SK-N-SH (cell line): Measurements from ENCODE around the gene EAF1. TPM values are rescaled to one million over a fixed set of nuclear protein-coding genes. Genes with fewer than 3 reads are reported as not detected.

Source experiments
- CTCF ChIA-PET: fragments of 300-600, 350-600 bp; formaldehyde crosslinking; extraction: SDS; loops from one replicate; lab custom pipeline; 2021; lab: Yijun Ruan, JAX
- POLR2A ChIA-PET: fragments of 350-600 bp; sonication (Branson Sonifier 250); formaldehyde crosslinking; extraction: SDS; loops from one replicate; lab custom pipeline; 2020; ENCODE audit warnings: antibody characterized with exemption, inconsistent platforms; lab: Yijun Ruan, JAX
- DNase-seq: peaks from one replicate; pipeline ENCODE4 v3.0.0; 2012
- H2AFZ ChIP-seq: fragments of 200-600 bp; sonication (generic); 2 replicates; pipeline ENCODE4 v1.8.1; 2016; ENCODE audit warnings: antibody characterized with exemption, mild to moderate bottlenecking, low read depth
- H3F3A ChIP-seq: fragments of 200-600 bp; sonication (generic); replicated peaks from 2 replicates; pipeline ENCODE3; 2016; ENCODE audit warnings: antibody characterized with exemption, mild to moderate bottlenecking; ENCODE audit not compliant: insufficient read depth
- H3K27ac ChIP-seq, 2 experiments: fragments of 200-500 bp in 1 of 2; fragments of 200-600 bp in 1 of 2; sonication (Bioruptor generic) in 1 of 2; sonication (generic), shearing (Covaris generic) in 1 of 2; 2 replicates each; pipeline versions ENCODE4 v1.5.1 to v1.6.1; 2014 to 2016; ENCODE audit warnings: low read depth in 2 of 2, inconsistent platforms in 1 of 2, low read length in 1 of 2, mild to moderate bottlenecking in 1 of 2, mixed read lengths in 1 of 2
- H3K27me3 ChIP-seq: fragments of 200-600 bp; sonication (generic), shearing (Covaris generic); 2 replicates; pipeline ENCODE4 v1.6.1; 2016; ENCODE audit warnings: mixed run types; ENCODE audit not compliant: insufficient read depth
- H3K36me3 ChIP-seq, 2 experiments: fragments of 200-500 bp in 1 of 2; fragments of 200-600 bp in 1 of 2; sonication (Bioruptor generic) in 1 of 2; sonication (generic) in 1 of 2; replicated peaks in 1 of 2; 2 replicates each; pipeline versions ENCODE3 to v1.5.1; 2014 to 2016; ENCODE audit warnings: low read length in 1 of 2, mild to moderate bottlenecking in 1 of 2; ENCODE audit not compliant: insufficient read depth in 2 of 2, control insufficient read depth in 1 of 2
- H3K4me1 ChIP-seq, 2 experiments: fragments of 200-500 bp in 1 of 2; fragments of 200-600 bp in 1 of 2; sonication (Bioruptor generic) in 1 of 2; sonication (generic), shearing (Covaris generic) in 1 of 2; 2 replicates each; pipeline versions ENCODE4 v1.5.1 to v1.6.1; 2014 to 2016; ENCODE audit warnings: low read depth in 1 of 2, low read length in 1 of 2, mixed run types in 1 of 2; ENCODE audit not compliant: insufficient read depth in 2 of 2, control insufficient read depth in 1 of 2
- H3K4me2 ChIP-seq: fragments of 200-600 bp; sonication (generic), shearing (Covaris generic); 2 replicates; pipeline ENCODE4 v1.6.1; 2017; ENCODE audit warnings: mixed run types
- H3K4me3 ChIP-seq, 2 experiments: fragments of 200-500 bp in 1 of 2; fragments of 200-600 bp in 1 of 2; sonication (Bioruptor generic) in 1 of 2; sonication (generic), shearing (Covaris generic) in 1 of 2; 2 replicates each; pipeline versions ENCODE4 v1.5.1 to v1.8.1; 2014 to 2016; ENCODE audit warnings: low read depth in 2 of 2, inconsistent platforms in 1 of 2, low read length in 1 of 2, mild to moderate bottlenecking in 1 of 2, mixed read lengths in 1 of 2, moderate library complexity in 1 of 2
- H3K79me2 ChIP-seq: fragments of 200-600 bp; sonication (generic); 2 replicates; pipeline ENCODE4 v1.8.1; 2017; ENCODE audit warnings: mild to moderate bottlenecking; ENCODE audit not compliant: insufficient read depth
- H3K9ac ChIP-seq: fragments of 200-600 bp; sonication (generic); 2 replicates; pipeline ENCODE4 v1.6.1; 2017; ENCODE audit warnings: mixed run types
- H3K9me2 ChIP-seq: fragments of 200-600 bp; sonication (generic); 2 replicates; pipeline ENCODE4 v1.6.1; 2017; ENCODE audit warnings: mixed run types
- H3K9me3 ChIP-seq: fragments of 200-600 bp; sonication (generic); 2 replicates; pipeline ENCODE4 v1.6.1; 2017; ENCODE audit warnings: mixed run types, mild to moderate bottlenecking, moderate library complexity
- H4K20me1 ChIP-seq: fragments of 200-600 bp; sonication (generic); 2 replicates; pipeline ENCODE4 v1.6.1; 2017; ENCODE audit warnings: mild to moderate bottlenecking, mixed run types; ENCODE audit not compliant: insufficient read depth
- CHD2 ChIP-seq: fragments of 150-350 bp; IDR thresholded peaks from 2 replicates; pipeline ENCODE4 v1.6.1; 2018; ENCODE audit warnings: low read length; ENCODE audit not compliant: partially characterized antibody
- CTCF ChIP-seq: fragments of 200-600 bp; sonication (generic); IDR thresholded peaks from 2 replicates; pipeline ENCODE4 v1.6.1; 2017; ENCODE audit warnings: antibody characterized with exemption, mild to moderate bottlenecking, moderate library complexity
- ELF1 ChIP-seq: IDR thresholded peaks from 2 replicates; pipeline ENCODE4 v1.4.0; 2012
- FOSL2 ChIP-seq: IDR thresholded peaks from 2 replicates; pipeline ENCODE4 v1.4.0; 2012; ENCODE audit warnings: low read depth, mild to moderate bottlenecking, moderate library complexity, borderline replicate concordance
- GABPA ChIP-seq: IDR thresholded peaks from 2 replicates; pipeline ENCODE4 v1.4.0; 2012; ENCODE audit warnings: low read depth, mild to moderate bottlenecking
- GATA2 ChIP-seq: sonication (generic); formaldehyde crosslinking; IDR thresholded peaks from 2 replicates; pipeline ENCODE4 v1.5.0; 2020; ENCODE audit warnings: mild to moderate bottlenecking, missing genetic modification reagents
- RAD21 ChIP-seq: IDR thresholded peaks from 2 replicates; pipeline ENCODE4 v1.6.1; 2012; ENCODE audit warnings: mild to moderate bottlenecking, low read length
- RCOR1 ChIP-seq: fragments of 150-350 bp; IDR thresholded peaks from 2 replicates; pipeline ENCODE4 v1.6.1; 2017; ENCODE audit warnings: antibody characterized with exemption, low read length
- SIN3A ChIP-seq: IDR thresholded peaks from 2 replicates; pipeline ENCODE4 v1.6.1; 2012; ENCODE audit warnings: low read depth, mild to moderate bottlenecking, low read length, moderate library complexity, borderline replicate concordance
- TAF1 ChIP-seq: IDR thresholded peaks from 2 replicates; pipeline ENCODE4 v1.6.1; 2012; ENCODE audit warnings: low read depth, mild to moderate bottlenecking, low read length, moderate library complexity, borderline replicate concordance
- USF1 ChIP-seq: IDR thresholded peaks from 2 replicates; pipeline ENCODE4 v1.4.0; 2012; ENCODE audit warnings: low read depth, borderline replicate concordance
- ZBTB33 ChIP-seq: IDR thresholded peaks from 2 replicates; pipeline ENCODE4 v1.4.0; 2012; ENCODE audit warnings: low read depth, borderline replicate concordance
- WGBS: methylation state at CpG from one replicate; pipeline ENCODE4 v1.1.6; 2017; ENCODE audit warnings: low lambda C conversion rate; 5-methylcytosine and 5-hydroxymethylcytosine counted together
- polyA plus RNA-seq, 3 experiments: library from polyadenylated mRNA; depleted of rRNA; stranded (reverse); fragments of >200 nt; gene quantifications; 2 replicates each; pipeline ENCODE4 v1.2.3, GENCODE V29; 2012
- TF ChIP-seq, protein P1 (sequence below): IDR thresholded peaks from 2 replicates; pipeline ENCODE4 v1.6.1; 2012; ENCODE audit warnings: mild to moderate bottlenecking, low read depth, low read length, moderate library complexity

The EAF1 gene
- polyA plus RNA-seq, 1 of the 3 experiments (the other 2 are of a cell fraction): 10.0 TPM

- peaks cover 7 to 8% of the 10 kb centered on the region in 2 experiments; a peak in 2 of 4 replicates for H3K4me1 ChIP-seq
- TF ChIP-seq RAD21: no peak
- TF ChIP-seq ELF1: no peak
- TF ChIP-seq CHD2: no peak
- no peak for TF ChIP-seq USF1
- no peak for TF ChIP-seq GABPA
- no peak for TF ChIP-seq RCOR1
- no peak for TF ChIP-seq CTCF
- TF ChIP-seq TAF1: no peak
- TF ChIP-seq GATA2: no peak
- TF ChIP-seq SIN3A: no peak
- TF ChIP-seq ZBTB33: no peak
- no peak for TF ChIP-seq FOSL2
- TF ChIP-seq, all 33 proteins: peak for 0
- Histone ChIP-seq H2AFZ (no peak overlapping the region), H3K27me3 (no peaks in the 10 kb centered on the region), H4K20me1 (peaks cover 26% of the 10 kb centered on the region; the same call in 1 of the 2 replicates), H3K9ac (no peak overlapping the region), H3K4me2 (no peak overlapping the region), H3K9me2 (no peaks in the 10 kb centered on the region), H3K27ac (no peak overlapping the region), H3K36me3 (peaks cover 71 to 79% of the 10 kb centered on the region in 2 experiments), H3K79me2 (peaks cover 44% of the 10 kb centered on the region), H3K9me3 (no peaks in the 10 kb centered on the region), H3F3A (peaks cover 8% of the 10 kb centered on the region), H3K4me3 (no peak overlapping the region)
- 100% methylated on average over 1 of the region's 1 CpG for WGBS
- DNase-seq: no peak
- POLR2A ChIA-PET: no interaction called here
- CTCF ChIA-PET: interaction anchor here (1.1 to 2.8 kb wide), 3 partner anchors 19 to 123 kb away, joined by 4 to 7 read pairs (median 7); no protein-coding TSS in a partner anchor
Observed at GRCh38 chr3:15433531-15433930, 6.1 kb downstream of the EAF1 start.

DNA sequence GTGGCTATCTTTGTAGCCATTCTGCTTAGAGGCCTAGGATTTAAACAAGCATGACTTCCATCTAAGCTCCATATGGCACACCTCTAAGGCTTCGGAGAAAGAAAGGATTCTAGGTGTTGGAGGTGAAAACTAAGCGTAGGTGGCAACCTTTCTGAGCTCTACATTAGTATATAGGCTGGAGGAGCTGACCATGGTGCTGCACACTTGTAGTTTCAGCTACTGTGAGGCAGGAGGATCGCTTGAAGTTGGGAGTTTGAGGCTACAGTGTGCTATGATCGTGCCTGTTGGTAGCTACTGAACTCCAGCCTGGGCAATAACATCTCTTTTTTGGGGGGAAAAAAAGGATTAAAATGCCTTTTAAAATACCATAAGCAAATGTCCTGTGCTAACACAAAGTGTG is 7.4 kb downstream of the EAF1 start:
- Histone ChIP-seq H2AFZ (no peak overlapping the region), H4K20me1 (peaks cover 14% of the 10 kb centered on the region; the same call in 1 of the 2 replicates), H3K36me3 (peaks cover 79 to 87% of the 10 kb centered on the region in 2 experiments), H3K79me2 (peaks cover 32% of the 10 kb centered on the region), H3K27ac (no peak overlapping the region), H3K4me3 (no peak overlapping the region), H3K9me3 (no peaks in the 10 kb centered on the region), H3K9me2 (no peaks in the 10 kb centered on the region), H3K4me2 (no peak overlapping the region), H3K4me1 (peaks cover 0 to under 1% of the 10 kb centered on the region in 2 experiments; a peak in 2 of 4 replicates), H3K27me3 (no peaks in the 10 kb centered on the region), H3K9ac (no peak overlapping the region), H3F3A (peaks cover 16% of the 10 kb centered on the region)
- ChIA-PET CTCF (interaction anchor here (1.0 to 2.8 kb wide), 4 partner anchors 18 to 122 kb away, joined by 4 to 7 read pairs (median 6); no protein-coding TSS in a partner anchor), POLR2A (no interaction called here)
- DNase-seq: no peak
- TF ChIP-seq, protein P1, sequence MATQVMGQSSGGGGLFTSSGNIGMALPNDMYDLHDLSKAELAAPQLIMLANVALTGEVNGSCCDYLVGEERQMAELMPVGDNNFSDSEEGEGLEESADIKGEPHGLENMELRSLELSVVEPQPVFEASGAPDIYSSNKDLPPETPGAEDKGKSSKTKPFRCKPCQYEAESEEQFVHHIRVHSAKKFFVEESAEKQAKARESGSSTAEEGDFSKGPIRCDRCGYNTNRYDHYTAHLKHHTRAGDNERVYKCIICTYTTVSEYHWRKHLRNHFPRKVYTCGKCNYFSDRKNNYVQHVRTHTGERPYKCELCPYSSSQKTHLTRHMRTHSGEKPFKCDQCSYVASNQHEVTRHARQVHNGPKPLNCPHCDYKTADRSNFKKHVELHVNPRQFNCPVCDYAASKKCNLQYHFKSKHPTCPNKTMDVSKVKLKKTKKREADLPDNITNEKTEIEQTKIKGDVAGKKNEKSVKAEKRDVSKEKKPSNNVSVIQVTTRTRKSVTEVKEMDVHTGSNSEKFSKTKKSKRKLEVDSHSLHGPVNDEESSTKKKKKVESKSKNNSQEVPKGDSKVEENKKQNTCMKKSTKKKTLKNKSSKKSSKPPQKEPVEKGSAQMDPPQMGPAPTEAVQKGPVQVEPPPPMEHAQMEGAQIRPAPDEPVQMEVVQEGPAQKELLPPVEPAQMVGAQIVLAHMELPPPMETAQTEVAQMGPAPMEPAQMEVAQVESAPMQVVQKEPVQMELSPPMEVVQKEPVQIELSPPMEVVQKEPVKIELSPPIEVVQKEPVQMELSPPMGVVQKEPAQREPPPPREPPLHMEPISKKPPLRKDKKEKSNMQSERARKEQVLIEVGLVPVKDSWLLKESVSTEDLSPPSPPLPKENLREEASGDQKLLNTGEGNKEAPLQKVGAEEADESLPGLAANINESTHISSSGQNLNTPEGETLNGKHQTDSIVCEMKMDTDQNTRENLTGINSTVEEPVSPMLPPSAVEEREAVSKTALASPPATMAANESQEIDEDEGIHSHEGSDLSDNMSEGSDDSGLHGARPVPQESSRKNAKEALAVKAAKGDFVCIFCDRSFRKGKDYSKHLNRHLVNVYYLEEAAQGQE: peak; percentile 91
- no peak for TF ChIP-seq USF1
- 99% methylated on average over 4 of the region's 4 CpGs for WGBS
